Measurements from ENCODE around the gene SH3GL3.

SH3GL3 gene

DNA sequence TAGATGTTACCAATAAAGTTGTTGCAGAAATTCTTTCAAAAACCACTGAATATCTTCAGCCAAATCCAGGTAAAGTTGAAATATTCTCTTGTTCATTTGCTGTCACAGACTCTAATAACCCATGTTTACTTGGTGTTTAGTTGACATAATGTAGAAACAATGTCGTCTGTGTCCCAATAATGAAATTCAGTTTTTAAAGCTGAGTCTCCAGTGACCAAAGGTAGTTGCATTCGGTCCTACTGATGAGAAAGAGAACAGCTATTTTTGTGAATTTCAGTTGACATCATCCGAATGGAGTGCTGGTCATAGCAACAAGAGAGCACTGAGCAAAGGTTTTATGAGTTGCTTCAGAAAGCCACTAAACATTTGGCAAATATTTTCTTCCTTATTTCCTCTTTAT, 118.0 kb downstream of the SH3GL3 start:
- TF ChIP-seq GLIS3 (CRISPR knock-in tag; IDR thresholded peaks at IDR 0.05) (no peak), SNAI2 (CRISPR knock-in tag; IDR thresholded peaks at IDR 0.05) (no peak), ZNF70 (CRISPR knock-in tag; IDR thresholded peaks at IDR 0.05) (no peak), PPARA (CRISPR knock-in tag; IDR thresholded peaks at IDR 0.05; ENCODE audit: borderline replicate concordance) (no peak), TOX (CRISPR knock-in tag; IDR thresholded peaks at IDR 0.05; ENCODE audit: borderline replicate concordance) (no peak), ZC3H10 (CRISPR knock-in tag; IDR thresholded peaks at IDR 0.05) (no peak), CSDC2 (CRISPR knock-in tag; IDR thresholded peaks at IDR 0.05) (no peak)
- TF ChIP-seq, protein P1, sequence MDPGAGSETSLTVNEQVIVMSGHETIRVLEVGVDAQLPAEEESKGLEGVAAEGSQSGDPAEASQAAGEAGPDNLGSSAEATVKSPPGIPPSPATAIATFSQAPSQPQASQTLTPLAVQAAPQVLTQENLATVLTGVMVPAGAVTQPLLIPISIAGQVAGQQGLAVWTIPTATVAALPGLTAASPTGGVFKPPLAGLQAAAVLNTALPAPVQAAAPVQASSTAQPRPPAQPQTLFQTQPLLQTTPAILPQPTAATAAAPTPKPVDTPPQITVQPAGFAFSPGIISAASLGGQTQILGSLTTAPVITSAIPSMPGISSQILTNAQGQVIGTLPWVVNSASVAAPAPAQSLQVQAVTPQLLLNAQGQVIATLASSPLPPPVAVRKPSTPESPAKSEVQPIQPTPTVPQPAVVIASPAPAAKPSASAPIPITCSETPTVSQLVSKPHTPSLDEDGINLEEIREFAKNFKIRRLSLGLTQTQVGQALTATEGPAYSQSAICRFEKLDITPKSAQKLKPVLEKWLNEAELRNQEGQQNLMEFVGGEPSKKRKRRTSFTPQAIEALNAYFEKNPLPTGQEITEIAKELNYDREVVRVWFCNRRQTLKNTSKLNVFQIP (CRISPR knock-in tag; IDR thresholded peaks at IDR 0.05; ENCODE audit: borderline replicate concordance, low read depth) = no peak
- no peak for ATAC-seq

DNA sequence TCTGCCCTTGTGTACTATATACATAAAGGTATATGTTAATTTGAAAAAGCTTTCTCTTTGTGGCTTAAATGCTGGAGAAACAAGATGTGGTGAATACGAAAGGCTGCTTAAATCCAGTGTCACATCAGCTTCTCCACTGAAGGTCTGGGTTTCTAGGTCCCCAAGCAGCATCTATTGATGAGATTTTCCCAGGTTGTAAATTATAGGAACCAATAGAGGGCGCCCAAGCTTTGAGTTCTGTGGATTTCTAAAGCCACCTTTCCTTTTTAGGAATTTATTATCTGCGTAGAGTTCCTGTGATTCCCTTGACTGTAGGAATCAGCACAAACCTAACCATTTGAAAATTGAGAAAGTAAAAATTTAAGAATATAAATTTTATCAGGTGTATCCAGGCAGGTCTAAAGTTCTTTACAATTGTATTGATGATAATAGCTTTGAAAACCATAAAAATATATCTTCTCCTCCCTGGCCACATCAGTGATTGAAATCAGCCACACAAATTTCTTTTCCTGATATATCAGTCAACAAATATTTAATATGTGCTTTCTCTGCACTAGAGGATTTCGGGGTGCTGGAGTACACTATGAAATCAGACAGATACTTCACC, 118.5 kb downstream of the SH3GL3 start:
- ATAC-seq = no peak; the same call in 2 of the 3 replicates
- TF ChIP-seq, protein P2, sequence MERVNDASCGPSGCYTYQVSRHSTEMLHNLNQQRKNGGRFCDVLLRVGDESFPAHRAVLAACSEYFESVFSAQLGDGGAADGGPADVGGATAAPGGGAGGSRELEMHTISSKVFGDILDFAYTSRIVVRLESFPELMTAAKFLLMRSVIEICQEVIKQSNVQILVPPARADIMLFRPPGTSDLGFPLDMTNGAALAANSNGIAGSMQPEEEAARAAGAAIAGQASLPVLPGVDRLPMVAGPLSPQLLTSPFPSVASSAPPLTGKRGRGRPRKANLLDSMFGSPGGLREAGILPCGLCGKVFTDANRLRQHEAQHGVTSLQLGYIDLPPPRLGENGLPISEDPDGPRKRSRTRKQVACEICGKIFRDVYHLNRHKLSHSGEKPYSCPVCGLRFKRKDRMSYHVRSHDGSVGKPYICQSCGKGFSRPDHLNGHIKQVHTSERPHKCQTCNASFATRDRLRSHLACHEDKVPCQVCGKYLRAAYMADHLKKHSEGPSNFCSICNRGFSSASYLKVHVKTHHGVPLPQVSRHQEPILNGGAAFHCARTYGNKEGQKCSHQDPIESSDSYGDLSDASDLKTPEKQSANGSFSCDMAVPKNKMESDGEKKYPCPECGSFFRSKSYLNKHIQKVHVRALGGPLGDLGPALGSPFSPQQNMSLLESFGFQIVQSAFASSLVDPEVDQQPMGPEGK (CRISPR knock-in tag; IDR thresholded peaks at IDR 0.05; ENCODE audit: borderline replicate concordance) = no peak
- TF ChIP-seq ZC3H10 (CRISPR knock-in tag; IDR thresholded peaks at IDR 0.05) (no peak), ZNF70 (CRISPR knock-in tag; IDR thresholded peaks at IDR 0.05) (no peak), ZNF8 (CRISPR knock-in tag; IDR thresholded peaks at IDR 0.05) (no peak), BACH2 (CRISPR knock-in tag; IDR thresholded peaks at IDR 0.05; ENCODE audit: borderline replicate concordance) (no peak), ZFP3 (CRISPR knock-in tag; IDR thresholded peaks at IDR 0.05) (no peak), PPARA (CRISPR knock-in tag; IDR thresholded peaks at IDR 0.05; ENCODE audit: borderline replicate concordance) (no peak), ESRRG (CRISPR knock-in tag; IDR thresholded peaks at IDR 0.05) (no peak)
- TF ChIP-seq, protein P3, sequence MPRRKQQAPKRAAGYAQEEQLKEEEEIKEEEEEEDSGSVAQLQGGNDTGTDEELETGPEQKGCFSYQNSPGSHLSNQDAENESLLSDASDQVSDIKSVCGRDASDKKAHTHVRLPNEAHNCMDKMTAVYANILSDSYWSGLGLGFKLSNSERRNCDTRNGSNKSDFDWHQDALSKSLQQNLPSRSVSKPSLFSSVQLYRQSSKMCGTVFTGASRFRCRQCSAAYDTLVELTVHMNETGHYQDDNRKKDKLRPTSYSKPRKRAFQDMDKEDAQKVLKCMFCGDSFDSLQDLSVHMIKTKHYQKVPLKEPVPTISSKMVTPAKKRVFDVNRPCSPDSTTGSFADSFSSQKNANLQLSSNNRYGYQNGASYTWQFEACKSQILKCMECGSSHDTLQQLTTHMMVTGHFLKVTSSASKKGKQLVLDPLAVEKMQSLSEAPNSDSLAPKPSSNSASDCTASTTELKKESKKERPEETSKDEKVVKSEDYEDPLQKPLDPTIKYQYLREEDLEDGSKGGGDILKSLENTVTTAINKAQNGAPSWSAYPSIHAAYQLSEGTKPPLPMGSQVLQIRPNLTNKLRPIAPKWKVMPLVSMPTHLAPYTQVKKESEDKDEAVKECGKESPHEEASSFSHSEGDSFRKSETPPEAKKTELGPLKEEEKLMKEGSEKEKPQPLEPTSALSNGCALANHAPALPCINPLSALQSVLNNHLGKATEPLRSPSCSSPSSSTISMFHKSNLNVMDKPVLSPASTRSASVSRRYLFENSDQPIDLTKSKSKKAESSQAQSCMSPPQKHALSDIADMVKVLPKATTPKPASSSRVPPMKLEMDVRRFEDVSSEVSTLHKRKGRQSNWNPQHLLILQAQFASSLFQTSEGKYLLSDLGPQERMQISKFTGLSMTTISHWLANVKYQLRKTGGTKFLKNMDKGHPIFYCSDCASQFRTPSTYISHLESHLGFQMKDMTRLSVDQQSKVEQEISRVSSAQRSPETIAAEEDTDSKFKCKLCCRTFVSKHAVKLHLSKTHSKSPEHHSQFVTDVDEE (CRISPR knock-in tag; IDR thresholded peaks at IDR 0.05) = no peak
- TF ChIP-seq, protein P1 (CRISPR knock-in tag; IDR thresholded peaks at IDR 0.05; ENCODE audit: borderline replicate concordance, low read depth) = no peak

DNA sequence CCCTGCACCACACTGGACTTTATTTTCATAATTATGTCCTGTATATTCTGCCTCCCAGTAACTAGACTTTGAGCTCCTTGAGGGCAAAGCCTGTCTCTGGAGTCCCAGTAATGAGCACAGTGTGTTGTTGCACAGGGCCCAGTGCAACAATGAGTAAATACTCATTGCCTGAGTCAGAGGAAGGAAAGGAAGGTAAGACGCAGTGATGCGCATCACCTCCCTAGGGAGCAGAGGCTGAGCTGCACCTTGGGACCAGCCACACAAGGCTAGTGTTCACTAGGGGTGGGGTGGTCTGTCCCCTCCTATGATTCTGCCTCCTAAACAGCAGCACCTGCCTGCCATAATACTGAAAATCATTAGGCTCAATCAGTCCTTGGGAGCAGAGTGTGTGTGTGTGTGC, 120.2 kb downstream of the SH3GL3 start:
- TF ChIP-seq, protein P1 (CRISPR knock-in tag; IDR thresholded peaks at IDR 0.05; ENCODE audit: borderline replicate concordance, low read depth) = no peak
- TF ChIP-seq CSDC2 (CRISPR knock-in tag; IDR thresholded peaks at IDR 0.05) (no peak), PPARA (CRISPR knock-in tag; IDR thresholded peaks at IDR 0.05; ENCODE audit: borderline replicate concordance) (no peak), ZNF565 (CRISPR knock-in tag; conservative IDR thresholded peaks at IDR 0.05; ENCODE audit: low read depth) (no peak), TCF4 (CRISPR knock-in tag; IDR thresholded peaks at IDR 0.05; ENCODE audit: borderline replicate concordance) (no peak), RARB (CRISPR knock-in tag; IDR thresholded peaks at IDR 0.05) (no peak), ZFP30 (CRISPR knock-in tag; IDR thresholded peaks at IDR 0.05) (no peak), TOX (CRISPR knock-in tag; IDR thresholded peaks at IDR 0.05; ENCODE audit: borderline replicate concordance) (no peak)
- TF ChIP-seq, protein P2 (CRISPR knock-in tag; IDR thresholded peaks at IDR 0.05; ENCODE audit: borderline replicate concordance) = no peak
- TF ChIP-seq, protein P4, sequence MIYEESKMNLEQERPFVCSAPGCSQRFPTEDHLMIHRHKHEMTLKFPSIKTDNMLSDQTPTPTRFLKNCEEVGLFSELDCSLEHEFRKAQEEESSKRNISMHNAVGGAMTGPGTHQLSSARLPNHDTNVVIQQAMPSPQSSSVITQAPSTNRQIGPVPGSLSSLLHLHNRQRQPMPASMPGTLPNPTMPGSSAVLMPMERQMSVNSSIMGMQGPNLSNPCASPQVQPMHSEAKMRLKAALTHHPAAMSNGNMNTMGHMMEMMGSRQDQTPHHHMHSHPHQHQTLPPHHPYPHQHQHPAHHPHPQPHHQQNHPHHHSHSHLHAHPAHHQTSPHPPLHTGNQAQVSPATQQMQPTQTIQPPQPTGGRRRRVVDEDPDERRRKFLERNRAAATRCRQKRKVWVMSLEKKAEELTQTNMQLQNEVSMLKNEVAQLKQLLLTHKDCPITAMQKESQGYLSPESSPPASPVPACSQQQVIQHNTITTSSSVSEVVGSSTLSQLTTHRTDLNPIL (CRISPR knock-in tag; IDR thresholded peaks at IDR 0.05; ENCODE audit: low read depth) = no peak
- ATAC-seq = no peak
